Measurements from ENCODE around the gene MYO1F. TPM values are rescaled to one million over a fixed set of nuclear protein-coding genes. Genes with fewer than 3 reads are reported as not detected.

Gene MYO1F
- total and polyA plus RNA-seq, 2 of the 13 experiments (the other 11 are each of a cell fraction or from before 2014, with no cell fraction given) = 0.09 to 0.13 TPM

GRCh38 chr19:8615024-8615423, 37.8 kb upstream of the MYO1F start (continued):
- TF ChIP-seq PHF5A (CRISPR knock-in tag; IDR thresholded peaks at IDR 0.05; ENCODE audit: low read depth, unreplicated experiment) = no peak
- TF ChIP-seq TAF1 (CRISPR knock-in tag; IDR thresholded peaks at IDR 0.05) = no peak
- no peak for TF ChIP-seq ZNF512B (CRISPR knock-in tag; IDR thresholded peaks at IDR 0.05; ENCODE audit: borderline replicate concordance)
- TF ChIP-seq ZBTB14 (CRISPR knock-in tag; IDR thresholded peaks at IDR 0.05) = no peak
- no peak for TF ChIP-seq ZNF781 (CRISPR knock-in tag; IDR thresholded peaks at IDR 0.05; ENCODE audit: borderline replicate concordance, not compliant biosample characterization)
- no peak for TF ChIP-seq RAD51 (IDR thresholded peaks at IDR 0.05; ENCODE audit: borderline replicate concordance)
- TF ChIP-seq ETS1 (CRISPR knock-in tag; IDR thresholded peaks at IDR 0.05) = no peak
- TF ChIP-seq ZXDC (CRISPR knock-in tag; IDR thresholded peaks at IDR 0.05) = no peak

All from HepG2 (cell line).